D721Med (cell line): ENCODE results near the gene CDC25C.

ENCODE experiments used
- DNase-seq: peaks from one replicate; pipeline ENCODE4 v3.0.0; 2011; ENCODE audit warnings: low spot score; ENCODE audit not compliant: insufficient read length
- FAIRE-seq: peaks from 2 replicates; lab custom pipeline; 2011; peaks lifted over from hg19 to GRCh38; lab: Jason Lieb, UNC
- TF ChIP-seq, protein P1 (sequence below): IDR thresholded peaks from 2 replicates; pipeline ENCODE4 v1.5.1; 2012; ENCODE audit warnings: mild to moderate bottlenecking, control low read depth; ENCODE audit not compliant: insufficient read depth; ENCODE audit errors: missing control alignments

The CDC25C gene

DNA sequence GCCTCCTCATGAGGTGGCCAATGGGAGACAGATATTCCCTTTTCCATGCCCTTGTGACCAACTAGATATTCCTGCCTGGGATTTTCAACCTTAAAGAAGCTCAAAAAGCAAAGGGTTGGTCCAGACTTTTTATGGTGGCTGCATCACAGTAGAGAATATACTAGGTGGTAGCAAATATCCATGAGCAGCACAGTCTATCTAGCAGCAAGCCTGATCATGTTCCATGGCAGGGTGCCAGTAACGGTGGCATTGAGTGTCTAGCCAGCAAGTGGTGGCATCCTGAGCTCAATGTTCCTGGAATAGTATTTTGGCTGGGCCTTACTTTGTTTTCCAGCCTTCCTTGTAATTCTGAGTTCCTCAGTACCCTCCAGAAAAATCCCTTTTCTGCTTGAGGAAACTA lies 25.8 kb downstream of the CDC25C start:
- TF ChIP-seq, protein P1, sequence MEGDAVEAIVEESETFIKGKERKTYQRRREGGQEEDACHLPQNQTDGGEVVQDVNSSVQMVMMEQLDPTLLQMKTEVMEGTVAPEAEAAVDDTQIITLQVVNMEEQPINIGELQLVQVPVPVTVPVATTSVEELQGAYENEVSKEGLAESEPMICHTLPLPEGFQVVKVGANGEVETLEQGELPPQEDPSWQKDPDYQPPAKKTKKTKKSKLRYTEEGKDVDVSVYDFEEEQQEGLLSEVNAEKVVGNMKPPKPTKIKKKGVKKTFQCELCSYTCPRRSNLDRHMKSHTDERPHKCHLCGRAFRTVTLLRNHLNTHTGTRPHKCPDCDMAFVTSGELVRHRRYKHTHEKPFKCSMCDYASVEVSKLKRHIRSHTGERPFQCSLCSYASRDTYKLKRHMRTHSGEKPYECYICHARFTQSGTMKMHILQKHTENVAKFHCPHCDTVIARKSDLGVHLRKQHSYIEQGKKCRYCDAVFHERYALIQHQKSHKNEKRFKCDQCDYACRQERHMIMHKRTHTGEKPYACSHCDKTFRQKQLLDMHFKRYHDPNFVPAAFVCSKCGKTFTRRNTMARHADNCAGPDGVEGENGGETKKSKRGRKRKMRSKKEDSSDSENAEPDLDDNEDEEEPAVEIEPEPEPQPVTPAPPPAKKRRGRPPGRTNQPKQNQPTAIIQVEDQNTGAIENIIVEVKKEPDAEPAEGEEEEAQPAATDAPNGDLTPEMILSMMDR, result no peak
- DNase-seq, result no peak
- no peak for FAIRE-seq

DNA sequence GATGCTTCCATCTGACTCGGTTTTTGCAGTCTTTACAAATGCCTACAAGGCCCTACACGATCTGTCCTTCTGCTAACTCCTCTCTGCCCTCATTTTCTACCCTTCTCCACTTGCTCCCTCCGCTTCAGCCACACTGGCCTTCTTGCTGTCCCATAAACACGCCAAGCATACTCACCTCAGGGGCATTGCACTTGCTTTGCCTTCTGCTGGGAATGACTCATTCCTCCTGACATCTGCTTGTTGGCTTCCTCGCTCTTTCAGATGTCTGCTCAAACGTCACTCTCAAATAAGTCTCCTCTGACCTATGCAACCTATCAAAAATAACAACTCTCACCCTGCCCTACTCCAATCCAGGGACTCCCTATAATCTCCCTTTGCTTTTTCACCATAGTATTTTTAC lies 28.2 kb downstream of the CDC25C start:
- DNase-seq (no peak), FAIRE-seq (no peak)
- TF ChIP-seq, protein P1, result no peak

DNA sequence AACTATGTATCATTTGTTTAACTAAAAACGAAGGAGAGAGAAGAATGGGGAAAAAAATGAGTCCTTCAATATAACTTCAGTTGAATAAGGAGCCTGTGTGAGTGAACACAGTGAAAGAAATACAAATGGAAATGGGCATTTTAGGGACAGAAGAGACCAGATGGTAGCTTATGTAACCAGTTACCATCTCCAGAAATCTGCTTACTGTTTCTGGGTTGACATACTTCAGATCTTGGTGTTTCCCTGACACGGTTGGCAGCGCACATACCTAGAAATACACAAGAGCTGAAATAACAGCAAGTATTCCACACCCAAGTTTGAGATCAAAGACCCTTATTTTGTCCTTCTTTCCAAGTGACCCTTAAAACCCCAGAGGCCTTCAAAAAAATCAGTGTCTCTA lies 42.3 kb downstream of the CDC25C start:
- DNase-seq (no peak), FAIRE-seq (no peak)
- TF ChIP-seq, protein P1, result no peak

DNA sequence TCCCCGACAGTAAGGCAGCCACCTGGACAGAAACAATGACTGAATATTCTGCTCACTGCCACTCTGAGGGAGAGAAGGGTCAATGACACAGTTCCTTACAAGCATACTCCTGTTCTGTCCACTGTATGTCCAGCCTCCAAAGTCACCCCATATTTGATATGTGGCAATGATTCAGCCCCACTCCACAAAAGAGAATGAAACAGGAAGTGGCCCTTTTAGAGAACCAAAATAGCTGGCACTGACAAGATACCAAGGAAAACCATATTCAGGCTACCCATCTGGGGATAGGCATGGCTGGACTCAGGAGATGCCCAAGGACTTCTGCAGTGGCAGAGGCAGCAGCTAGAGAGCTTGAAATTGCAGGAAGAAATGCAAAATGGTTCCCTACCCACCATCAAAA lies 44.4 kb downstream of the CDC25C start:
- no peak for FAIRE-seq
- DNase-seq, result no peak
- TF ChIP-seq, protein P1, result no peak

- DNase-seq, result no peak
- FAIRE-seq, result no peak
- TF ChIP-seq, protein P1, result peak; percentile 51
These were observed 48.5 kb downstream of the CDC25C start for GRCh38 chr5:138282920-138283742.

DNA sequence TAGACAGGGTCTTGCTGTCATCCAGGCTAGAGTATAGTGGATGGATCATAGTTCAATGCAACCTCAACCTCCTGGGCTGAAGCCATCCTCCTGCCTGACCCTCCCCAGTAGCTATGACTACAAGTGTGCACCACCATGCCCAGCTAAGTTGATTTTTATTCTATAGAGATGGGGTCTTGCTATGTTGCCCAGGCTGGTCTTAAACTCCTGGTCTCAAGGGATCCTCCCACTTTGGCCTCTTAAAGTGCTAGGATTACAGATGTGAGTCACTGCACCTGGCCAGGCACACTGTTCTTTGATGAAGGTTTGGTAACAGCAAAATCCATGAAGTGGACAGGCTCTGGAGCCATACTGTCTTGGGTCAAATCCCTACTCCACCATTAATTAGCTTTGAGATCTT lies 50.7 kb downstream of the CDC25C start:
- FAIRE-seq (no peak), DNase-seq (no peak)
- TF ChIP-seq, protein P1, result no peak

DNA sequence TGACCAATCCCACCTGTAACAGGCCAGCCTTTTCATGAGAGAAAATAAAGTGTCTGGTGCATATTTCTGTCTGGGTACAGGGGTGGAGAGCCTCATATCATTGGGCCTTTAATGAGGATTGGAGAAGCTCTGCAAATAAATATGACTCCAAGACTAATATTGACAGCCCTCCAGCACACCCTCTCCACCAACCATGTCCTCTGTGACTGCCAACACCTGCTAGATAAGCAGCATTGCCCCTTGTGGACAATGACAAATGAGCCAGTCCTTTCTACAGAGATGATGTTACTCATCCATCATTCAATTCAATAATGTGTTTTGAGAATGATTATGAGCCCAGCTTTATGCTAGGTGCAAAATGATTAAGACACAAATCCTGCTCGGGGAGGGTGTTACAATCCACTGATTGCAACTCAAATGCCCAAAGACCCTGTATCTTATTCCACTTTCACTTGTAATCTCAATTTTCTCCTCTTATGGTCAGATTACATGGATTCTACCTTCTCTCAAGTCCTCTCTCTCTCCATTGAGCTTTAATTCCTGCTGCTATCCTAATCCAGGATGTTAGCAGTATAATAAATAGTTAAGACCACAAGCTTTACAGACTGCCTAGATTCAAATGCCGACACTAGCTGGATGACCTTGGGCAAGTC lies 55.1 kb downstream of the CDC25C start:
- FAIRE-seq (no peak), DNase-seq (no peak)
- TF ChIP-seq, protein P1, result no peak
